Inflammatory macrophage treated with lipopolysaccharide for 4 hours (primary cell): ENCODE measurements around the gene SLC35A3.
"Not testable (repeated sequence)": the region's sequence is repeated elsewhere in the genome, so short reads cannot be mapped to it uniquely, and the experiment has no call there.

ENCODE experiments used
- DNase-seq: peaks from one replicate; pipeline ENCODE4 v3.0.0-alpha.2; 2020

SLC35A3 gene

GRCh38 chr1:100036718-100037655, 67.2 kb downstream of the SLC35A3 start:
- peak; percentile 11 for DNase-seq

- no peak for DNase-seq
Observed at GRCh38 chr1:100037656-100037926, 67.8 kb downstream of the SLC35A3 start.

GRCh38 chr1:100037927-100038659, 68.3 kb downstream of the SLC35A3 start:
- peak; percentile 90 for DNase-seq

- DNase-seq: peak; percentile 82
Observed at GRCh38 chr1:100038660-100039287, 69.0 kb downstream of the SLC35A3 start.

GRCh38 chr1:100039591-100039990, 69.8 kb downstream of the SLC35A3 start:
- peak; percentile 71 for DNase-seq

GRCh38 chr1:100045206-100045605, 75.4 kb downstream of the SLC35A3 start:
- peak; percentile 21 for DNase-seq

- not testable (repeated sequence) for DNase-seq
Observed at GRCh38 chr1:100047235-100047708, 77.5 kb downstream of the SLC35A3 start.

GRCh38 chr1:100050139-100050538, 80.3 kb downstream of the SLC35A3 start:
- DNase-seq: no peak

GRCh38 chr1:100051401-100051800, 81.6 kb downstream of the SLC35A3 start:
- peak; percentile 84 for DNase-seq

- no peak for DNase-seq
Observed at GRCh38 chr1:100051893-100052292, 82.1 kb downstream of the SLC35A3 start.

- DNase-seq: no peak
Observed at GRCh38 chr1:100053119-100053518, 83.3 kb downstream of the SLC35A3 start.

- DNase-seq: no peak
Observed at GRCh38 chr1:100053727-100054126, 83.9 kb downstream of the SLC35A3 start.

- DNase-seq: no peak
Observed at GRCh38 chr1:100061681-100062080, 91.9 kb downstream of the SLC35A3 start.

- DNase-seq: peak; percentile 33
Observed at GRCh38 chr1:100065183-100065968, 95.6 kb downstream of the SLC35A3 start.

GRCh38 chr1:100065969-100066227, 96.1 kb downstream of the SLC35A3 start:
- no peak for DNase-seq

- no peak for DNase-seq
Observed at GRCh38 chr1:100070201-100070939, 100.6 kb downstream of the SLC35A3 start.

GRCh38 chr1:100073531-100073930, 103.7 kb downstream of the SLC35A3 start:
- DNase-seq: no peak

GRCh38 chr1:100074604-100075395, 105.0 kb downstream of the SLC35A3 start:
- no peak for DNase-seq

- no peak for DNase-seq
Observed at GRCh38 chr1:100075773-100076172, 106.0 kb downstream of the SLC35A3 start.

GRCh38 chr1:100076319-100076718, 106.5 kb downstream of the SLC35A3 start:
- DNase-seq: no peak

- no peak for DNase-seq
Observed at GRCh38 chr1:100076744-100077143, 106.9 kb downstream of the SLC35A3 start.
